Adipose tissue (tissue), 3 donors: ENCODE measurements around the gene AJUBA. TPM values are rescaled to one million over a fixed set of nuclear protein-coding genes. Genes with fewer than 3 reads are reported as not detected.

Source experiments
- H3K27ac ChIP-seq: one replicate; pipeline ENCODE4 v1.5.1; 2013; ENCODE audit warnings: low read depth, low read length
- WGBS, 3 donors: extraction: QIAGEN DNeasy Blood & Tissue Kit; methylation state at CpG; one replicate each; pipeline ENCODE4 v1.1.7; 2013; 5-methylcytosine and 5-hydroxymethylcytosine counted together
- polyA plus RNA-seq, 3 donors: library from polyadenylated mRNA; stranded (reverse); fragments of 200-250 nt; gene quantifications; one replicate each; pipeline ENCODE4 v1.2.3, GENCODE V29; 2013
- donor health status: healthy with polysubstance abuse.
- donor health status: Bipolar disorder and iron deficiency.
- donor health status: healthy.

Gene AJUBA
- polyA plus RNA-seq, 3 donors: 1.6 to 3.4 (median 2.0) TPM

DNA sequence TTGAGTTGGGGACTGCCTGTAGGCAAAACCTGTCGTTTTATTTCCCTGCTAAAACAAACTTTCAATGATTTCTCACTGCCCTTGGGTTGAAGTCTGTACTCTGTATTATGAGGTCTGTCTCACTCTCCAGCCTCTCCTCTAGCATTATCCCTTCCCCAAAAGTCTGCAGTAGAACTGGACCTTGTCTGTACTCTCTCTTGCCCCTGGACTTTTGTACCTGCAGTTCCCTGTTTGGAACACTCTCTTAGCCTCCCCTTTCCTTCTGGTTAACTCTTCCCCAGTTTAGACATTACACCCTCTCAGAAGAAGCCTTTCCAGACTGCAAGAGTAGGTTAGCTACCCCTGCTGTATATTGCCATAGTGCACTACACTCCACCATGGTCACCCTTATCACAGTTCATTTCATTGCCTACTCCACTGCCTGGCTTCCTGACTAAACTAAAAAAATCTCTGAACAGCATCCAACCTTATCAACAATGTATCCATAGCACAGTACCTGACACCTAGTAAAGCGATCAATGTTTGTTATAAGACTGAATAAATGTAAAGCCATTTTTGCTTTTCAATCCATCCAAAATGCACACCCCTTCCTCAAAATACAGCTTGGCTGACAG is 3.6 kb upstream of the AJUBA start:
- no peak overlapping the region for H3K27ac ChIP-seq
- WGBS, 3 donors: 42 to 77% (median 76%) methylated on average over 2 of the region's 2 CpGs

DNA sequence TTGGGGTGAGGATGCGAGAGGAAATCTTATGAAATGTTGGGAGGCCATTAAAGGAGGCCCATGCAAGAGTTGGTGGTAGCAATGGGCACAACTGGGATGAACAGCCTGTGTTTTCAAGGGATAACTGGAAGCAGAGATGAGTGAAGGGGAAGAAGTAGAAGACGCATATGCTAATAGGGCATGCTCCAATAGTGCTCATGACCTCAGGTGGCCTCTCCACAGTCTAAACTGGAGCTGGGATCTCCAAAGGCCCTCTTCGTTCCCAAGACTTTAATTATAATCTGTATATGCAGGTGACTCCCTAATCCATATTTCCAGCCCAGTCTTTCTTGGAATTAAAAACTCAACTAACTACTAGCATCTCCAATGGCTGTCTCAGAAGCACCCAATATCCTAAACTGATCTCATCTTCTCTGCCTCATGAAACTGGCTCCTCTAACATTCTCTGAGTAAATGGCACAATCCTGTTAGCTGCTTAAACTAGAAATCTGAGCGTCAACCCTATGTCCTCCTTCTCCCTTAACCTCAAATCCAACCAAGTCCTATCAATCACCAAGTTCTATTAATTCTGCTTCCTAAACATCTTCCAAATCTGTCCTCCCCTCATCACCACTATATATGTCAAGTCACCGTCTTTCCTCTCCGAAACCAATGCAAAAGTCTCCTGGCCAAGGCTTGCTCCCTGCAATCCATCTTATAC is 2.8 kb upstream of the AJUBA start:
- no peak overlapping the region for H3K27ac ChIP-seq
- WGBS, 3 donors: 91 to 96% (median 95%) methylated on average over 6 of the region's 6 CpGs

DNA sequence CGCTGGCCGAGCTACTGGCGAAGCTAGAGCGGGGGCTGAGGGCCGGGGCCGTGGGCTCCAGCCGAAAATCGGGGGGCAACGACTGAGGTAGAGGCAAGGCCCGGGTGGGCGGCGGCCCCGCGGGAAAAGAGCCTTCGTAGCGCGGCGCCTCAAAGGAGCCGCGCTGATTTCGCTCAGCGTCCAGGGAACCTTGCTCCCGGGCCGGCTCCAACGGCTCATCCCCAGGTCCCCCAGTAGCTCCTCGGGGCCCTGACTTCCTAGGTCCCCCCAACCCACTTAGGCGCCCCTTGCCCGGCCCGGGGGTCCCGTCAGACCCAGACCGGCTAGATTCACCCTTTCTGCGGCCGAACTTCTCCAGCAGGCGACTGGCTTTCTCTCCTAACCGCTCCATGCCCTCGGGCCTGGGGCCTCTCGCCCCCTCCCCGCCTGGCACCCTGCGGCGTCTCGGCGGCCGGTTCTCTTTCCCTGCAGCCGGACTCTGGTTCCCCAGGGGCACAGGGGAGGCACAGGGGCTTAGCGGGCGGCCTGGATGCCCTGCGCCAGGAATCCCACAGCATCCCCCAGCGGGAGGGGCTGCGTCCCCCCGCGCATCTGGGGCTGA is 375 bp downstream of the AJUBA start:
- WGBS, 3 donors: 1 to 2% (median 2%) methylated on average over 38 to 51 of the region's 51 CpGs
- H3K27ac ChIP-seq: no peak overlapping the region

DNA sequence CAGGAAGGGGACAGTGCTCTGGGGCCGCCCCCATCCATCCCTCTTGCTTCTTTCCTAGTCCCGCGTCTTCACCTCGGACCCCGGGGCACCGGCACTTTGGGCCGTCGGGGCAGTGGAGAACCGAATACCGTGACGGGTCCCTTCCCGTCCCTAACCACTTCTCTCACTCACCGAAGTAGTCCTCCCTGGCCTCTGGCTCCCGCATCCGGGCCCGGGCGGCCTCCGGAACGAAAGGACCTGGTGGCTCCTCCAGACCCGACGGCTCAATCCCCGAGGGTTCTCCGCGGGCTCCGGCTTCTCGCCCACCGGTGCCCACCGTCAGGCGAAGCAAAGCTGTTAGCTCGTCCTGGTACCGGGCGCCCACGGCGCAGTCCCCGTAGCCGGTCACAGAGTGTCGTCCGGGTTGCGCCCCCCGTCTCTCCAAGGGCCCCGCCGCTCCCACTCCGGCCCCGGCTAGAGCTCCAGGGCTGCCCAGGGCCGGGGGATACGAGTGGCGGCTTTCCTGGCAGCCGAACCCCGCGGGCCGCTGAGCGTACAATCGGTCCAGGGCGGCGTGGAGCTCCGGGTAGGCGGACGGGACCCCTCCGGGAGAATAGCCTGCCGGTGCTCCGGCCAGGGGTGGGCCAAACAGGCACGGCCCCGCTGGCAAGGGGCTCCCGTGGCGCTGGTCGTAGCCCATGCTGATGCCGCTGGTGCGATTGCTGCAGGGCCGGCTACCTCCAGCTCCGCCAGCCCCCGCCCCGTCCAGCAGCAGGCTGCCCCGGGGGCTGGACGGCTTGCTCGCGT is 1.1 kb downstream of the AJUBA start:
- 4 to 6% (median 5%) methylated on average over 67 to 76 of the region's 76 CpGs for WGBS, 3 donors
- H3K27ac ChIP-seq: no peak overlapping the region

DNA sequence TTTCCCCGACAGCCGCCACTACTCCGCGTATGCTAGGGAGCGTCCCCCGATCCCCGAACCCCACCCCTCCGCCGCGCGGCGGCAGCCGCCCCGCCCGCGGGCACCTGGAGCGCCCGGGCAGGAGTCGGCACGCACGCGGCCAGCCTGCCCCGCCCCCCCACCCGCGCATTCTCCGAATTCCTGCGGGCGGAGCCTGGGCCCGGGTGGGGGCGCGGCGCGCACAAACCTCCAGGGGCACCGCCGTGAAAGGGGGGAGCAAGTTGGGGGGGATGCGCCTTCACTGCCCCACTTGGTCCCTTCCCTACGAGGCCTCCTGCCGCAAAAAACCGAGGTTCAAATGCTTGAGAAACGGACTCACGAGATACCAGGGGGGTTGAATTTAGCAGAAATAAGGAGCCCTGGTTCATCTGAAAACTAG is 1.7 kb downstream of the AJUBA start:
- no peak overlapping the region for H3K27ac ChIP-seq
- 1 to 2% (median 2%) methylated on average over 33 to 41 of the region's 41 CpGs for WGBS, 3 donors

- WGBS, 3 donors: 60 to 66% (median 62%) methylated on average over 8 of the region's 8 CpGs
Observed at GRCh38 chr14:22979748-22980392, 2.5 kb downstream of the AJUBA start.

GRCh38 chr14:22978981-22979671 is 3.2 kb downstream of the AJUBA start:
- 65 to 83% (median 77%) methylated on average over 5 of the region's 5 CpGs for WGBS, 3 donors
- no peak overlapping the region for H3K27ac ChIP-seq

More at GRCh38 chr14:22979748-22980392, 2.5 kb downstream of the AJUBA start:
- no peak overlapping the region for H3K27ac ChIP-seq

- 62 to 77% (median 73%) methylated on average over 3 of the region's 3 CpGs for WGBS, 3 donors
- H3K27ac ChIP-seq: no peak overlapping the region
Observed at GRCh38 chr14:22978487-22978837, 3.9 kb downstream of the AJUBA start.

DNA sequence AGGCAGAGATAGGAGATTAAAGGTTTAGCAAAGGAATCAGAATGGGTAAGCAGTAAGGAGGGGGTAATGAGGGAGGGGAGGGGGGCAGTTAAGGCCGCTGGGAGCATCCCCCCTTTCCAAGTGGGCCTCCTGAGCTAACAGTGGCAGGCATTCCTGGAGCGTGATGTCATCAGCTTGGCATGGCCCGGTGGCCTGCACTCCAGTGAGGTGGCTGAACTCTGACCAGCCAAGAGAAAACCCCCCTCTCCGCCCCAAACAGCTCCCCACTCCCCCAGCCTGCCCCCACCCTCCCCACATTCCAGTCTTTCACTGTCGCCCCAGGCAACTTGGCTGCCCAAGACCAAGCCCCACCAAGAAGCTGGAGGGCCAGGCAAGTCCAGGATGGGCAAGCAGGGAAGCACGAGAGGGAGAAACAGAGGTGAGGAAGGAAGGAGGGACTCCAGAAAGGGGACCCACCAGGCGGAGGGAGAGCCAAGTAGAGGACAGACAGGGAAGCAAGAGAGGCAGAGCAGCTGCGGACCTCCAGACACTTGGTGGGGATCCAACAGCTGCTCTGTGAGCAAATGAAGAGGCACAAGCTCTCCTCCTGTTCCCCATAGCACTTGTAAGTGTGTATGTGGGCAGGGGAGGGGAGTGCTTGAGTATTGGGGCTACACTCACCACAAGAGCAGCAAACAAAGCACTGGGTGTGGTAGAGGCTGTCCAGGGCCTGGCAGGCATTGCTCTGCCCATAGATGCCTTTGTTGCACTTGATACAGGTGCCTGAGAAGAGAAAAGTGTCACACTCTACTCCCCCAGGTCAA is 4.5 kb downstream of the AJUBA start:
- WGBS, 3 donors: 29 to 61% (median 52%) methylated on average over 8 of the region's 8 CpGs
- no peak overlapping the region for H3K27ac ChIP-seq

- no peak overlapping the region for H3K27ac ChIP-seq
Observed at GRCh38 chr14:22977434-22977683, 5.0 kb downstream of the AJUBA start.

DNA sequence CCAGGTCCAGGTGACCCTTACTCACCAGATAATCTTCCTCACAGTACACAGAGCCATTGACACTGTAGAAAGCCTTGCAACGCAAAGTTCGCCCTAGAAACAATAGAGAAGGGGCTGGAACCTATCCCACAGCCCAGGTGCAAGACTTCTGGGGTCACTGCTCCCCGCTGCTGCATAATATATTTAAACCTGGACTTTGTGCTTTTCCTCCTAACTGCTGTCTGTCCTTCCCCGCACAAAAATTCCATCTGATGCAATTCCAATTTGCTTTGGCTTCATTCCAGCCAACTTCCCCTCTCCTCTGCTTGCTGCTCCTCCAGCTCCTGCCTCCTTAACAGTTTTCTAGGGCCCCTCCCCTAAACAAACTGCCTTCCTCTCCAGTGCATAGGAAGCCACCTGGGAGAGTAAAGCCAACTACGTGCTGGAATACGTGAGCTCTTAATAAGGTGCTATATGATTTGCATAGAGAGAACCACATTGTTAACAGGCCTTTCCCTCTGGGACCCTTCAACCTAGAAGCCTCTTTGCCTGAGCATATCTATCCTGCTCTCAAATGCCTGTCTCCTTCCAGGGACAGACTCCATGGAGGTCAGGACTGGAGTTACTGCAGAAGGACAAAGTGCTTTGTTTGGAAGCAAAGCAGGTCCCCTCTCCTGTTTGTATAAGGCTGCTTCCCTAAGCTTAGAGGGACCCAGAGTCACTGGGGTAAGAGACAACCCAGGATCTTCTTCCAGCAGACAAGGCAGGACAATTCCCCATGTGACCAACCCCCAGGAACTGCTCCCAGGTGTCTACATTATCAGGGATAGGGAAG is 5.5 kb downstream of the AJUBA start:
- no peak overlapping the region for H3K27ac ChIP-seq
- WGBS, 3 donors: 10 to 44% (median 40%) methylated on average over 6 of the region's 6 CpGs

DNA sequence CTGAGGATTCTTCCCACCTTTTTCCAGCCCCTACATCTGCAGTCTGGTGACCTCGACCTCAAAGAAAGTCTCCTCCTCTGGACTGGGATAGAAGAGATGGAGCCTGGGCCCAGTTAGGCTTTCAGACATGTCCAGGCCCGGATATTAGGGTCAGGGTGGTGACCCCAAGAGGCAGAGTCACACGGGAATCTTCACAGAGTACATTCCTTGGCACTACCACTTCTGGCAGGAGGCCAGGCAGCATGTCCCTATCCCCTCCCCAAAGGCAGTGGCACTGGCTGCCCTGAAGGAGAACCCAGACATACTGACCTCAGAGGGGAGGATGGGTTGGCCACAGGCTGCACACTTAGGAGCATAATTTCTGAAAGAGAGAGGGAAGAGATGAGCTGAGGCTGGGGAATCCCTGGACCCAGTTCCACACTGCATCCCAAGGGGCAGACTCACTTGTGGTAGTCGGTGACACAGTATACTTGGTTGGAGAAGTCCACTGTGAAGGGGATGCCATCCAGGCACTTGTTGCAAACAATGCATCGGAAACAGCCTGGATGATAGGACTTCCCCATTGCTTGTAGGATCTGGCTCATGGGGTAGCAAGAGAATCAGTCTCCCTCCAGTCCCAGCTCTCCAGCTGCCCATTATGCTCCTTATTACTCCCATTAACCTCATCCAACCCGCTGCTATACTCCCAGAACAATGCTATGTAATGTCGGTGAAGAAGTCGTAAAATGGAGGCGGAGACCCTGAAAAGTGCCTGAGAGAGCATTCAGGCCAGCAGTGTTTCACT is 7.6 kb downstream of the AJUBA start:
- 73 to 77% (median 74%) methylated on average over 9 of the region's 9 CpGs for WGBS, 3 donors
- H3K27ac ChIP-seq: no peak overlapping the region

GRCh38 chr14:22973217-22974032 is 8.9 kb downstream of the AJUBA start:
- 74 to 80% (median 79%) methylated on average over 6 of the region's 6 CpGs for WGBS, 3 donors
- H3K27ac ChIP-seq: no peak overlapping the region

DNA sequence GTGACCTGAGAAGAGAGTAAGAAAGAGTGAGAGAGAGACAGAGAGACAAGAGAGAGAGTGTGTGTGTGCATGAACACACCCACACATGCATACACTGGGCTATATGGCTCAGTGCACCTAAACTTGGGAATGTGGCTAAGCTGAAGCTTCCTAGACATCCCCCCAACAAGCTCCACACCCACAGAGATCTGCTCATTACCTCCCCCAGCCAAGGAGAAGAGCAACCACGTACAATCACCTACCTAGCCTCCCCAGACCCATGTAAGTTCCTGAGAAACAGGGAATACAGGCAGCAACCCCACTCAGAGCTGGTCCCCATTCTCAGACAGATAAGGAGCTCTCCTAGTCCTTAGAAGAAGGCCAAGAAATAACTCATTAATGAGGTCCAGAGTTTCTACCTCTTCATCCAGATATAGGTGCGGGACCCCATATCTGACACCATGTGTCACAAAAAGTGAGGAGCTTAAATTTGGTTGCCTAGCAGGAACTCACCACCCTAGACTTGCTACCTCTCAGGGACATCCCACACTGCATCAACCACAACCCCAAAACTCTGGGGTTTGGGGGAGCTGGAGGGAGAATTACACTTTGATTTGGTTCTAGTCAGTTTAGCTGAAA is 9.9 kb downstream of the AJUBA start:
- 86 to 94% (median 88%) methylated on average over 2 of the region's 2 CpGs for WGBS, 3 donors

DNA sequence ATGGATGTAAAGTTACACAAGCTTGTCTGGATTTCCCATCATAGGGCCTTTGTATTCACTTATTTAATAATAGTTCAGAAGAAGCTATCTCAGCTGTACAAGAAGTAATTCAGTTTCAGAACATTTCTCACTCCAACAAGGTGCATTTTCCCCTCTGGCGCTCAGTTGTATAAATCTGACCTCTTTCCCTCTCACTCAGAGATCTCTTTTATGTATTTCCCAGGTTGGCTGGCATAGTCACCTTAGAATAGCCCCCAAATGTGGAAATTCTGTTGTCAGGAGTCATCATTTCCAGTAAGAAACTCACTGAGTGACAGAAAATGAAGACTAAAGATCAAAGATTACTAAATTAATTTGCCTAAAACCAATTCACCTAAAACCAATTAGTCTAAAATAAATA is 11.2 kb downstream of the AJUBA start:
- H3K27ac ChIP-seq: no peak overlapping the region
- WGBS, 3 donors: 96 to 99% (median 97%) methylated on average over 1 of the region's 1 CpG

More for the DNA sequence above, 9.9 kb downstream of the AJUBA start:
- no peak overlapping the region for H3K27ac ChIP-seq
